ENCODE results near the gene YTHDF1.

DNA sequence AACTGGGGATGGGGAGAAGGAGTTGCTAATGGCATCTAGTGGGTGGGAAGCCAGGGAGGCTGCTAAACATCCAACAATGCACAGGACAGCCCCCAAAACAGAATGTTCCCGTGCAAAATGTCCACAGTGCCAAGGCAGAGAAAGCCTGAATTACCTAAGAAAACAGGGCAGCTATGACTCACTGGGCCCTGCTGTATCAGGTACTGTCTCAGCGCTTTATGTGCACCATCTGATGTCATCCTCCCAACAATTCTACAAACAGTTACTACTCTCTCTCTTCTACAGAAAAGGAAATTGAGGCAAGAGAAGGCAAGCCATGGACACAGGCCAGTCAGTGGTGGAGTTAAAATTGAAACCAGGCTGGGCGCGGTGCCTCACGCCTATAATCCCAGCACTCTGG, 3.1 kb downstream of the YTHDF1 start:
- TF ChIP-seq SMC3 (conservative IDR thresholded peaks at IDR 0.05; ENCODE audit: poor library complexity) (no peak), POLR2AphosphoS5 (IDR thresholded peaks at IDR 0.05) (no peak), EZH2 (IDR thresholded peaks at IDR 0.05; ENCODE audit: borderline replicate concordance, insufficient read depth, low read length, poor library complexity, severe bottlenecking) (no peak), TAF1 (IDR thresholded peaks at IDR 0.05; ENCODE audit: low read depth) (no peak)
- TF ChIP-seq, protein P1, sequence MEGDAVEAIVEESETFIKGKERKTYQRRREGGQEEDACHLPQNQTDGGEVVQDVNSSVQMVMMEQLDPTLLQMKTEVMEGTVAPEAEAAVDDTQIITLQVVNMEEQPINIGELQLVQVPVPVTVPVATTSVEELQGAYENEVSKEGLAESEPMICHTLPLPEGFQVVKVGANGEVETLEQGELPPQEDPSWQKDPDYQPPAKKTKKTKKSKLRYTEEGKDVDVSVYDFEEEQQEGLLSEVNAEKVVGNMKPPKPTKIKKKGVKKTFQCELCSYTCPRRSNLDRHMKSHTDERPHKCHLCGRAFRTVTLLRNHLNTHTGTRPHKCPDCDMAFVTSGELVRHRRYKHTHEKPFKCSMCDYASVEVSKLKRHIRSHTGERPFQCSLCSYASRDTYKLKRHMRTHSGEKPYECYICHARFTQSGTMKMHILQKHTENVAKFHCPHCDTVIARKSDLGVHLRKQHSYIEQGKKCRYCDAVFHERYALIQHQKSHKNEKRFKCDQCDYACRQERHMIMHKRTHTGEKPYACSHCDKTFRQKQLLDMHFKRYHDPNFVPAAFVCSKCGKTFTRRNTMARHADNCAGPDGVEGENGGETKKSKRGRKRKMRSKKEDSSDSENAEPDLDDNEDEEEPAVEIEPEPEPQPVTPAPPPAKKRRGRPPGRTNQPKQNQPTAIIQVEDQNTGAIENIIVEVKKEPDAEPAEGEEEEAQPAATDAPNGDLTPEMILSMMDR (IDR thresholded peaks at IDR 0.05; ENCODE audit: poor library complexity, severe bottlenecking) = no peak

Measured in neural cell (in vitro differentiated cells).